Measurements from ENCODE around the gene DLG2. TPM values are rescaled to one million over a fixed set of nuclear protein-coding genes. Genes with fewer than 3 reads are reported as not detected.

DLG2 gene
- total and polyA plus RNA-seq, 4 donors = 0.30 to 5.5 (median 0.68) TPM

DNA sequence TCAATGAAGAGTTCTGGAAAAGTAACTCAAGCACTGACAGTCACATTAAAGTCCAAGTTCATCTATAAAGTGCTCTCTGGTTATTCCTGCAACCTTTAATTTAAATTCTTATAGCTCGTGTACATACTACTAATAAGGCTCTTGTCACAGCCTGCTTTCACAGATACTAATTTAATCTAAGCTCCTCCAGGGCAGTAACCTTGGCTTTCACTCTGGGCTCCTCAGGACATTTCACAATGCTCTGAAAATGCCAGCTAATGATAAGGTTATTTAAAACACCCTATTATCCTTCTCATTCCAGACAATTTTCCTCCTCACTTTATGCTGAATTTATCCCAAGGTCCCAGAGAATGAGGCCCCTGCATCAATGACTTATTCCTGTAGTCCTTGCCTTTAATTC is 2098.3 kb downstream of the DLG2 start:
- Histone ChIP-seq H3K36me3 (ENCODE audit: control insufficient read depth in 4 of 4, insufficient read depth in 3 of 4, low read depth in 1 of 4, low read length in 3 of 4) (no peaks in the 10 kb centered on the region), H3K9ac (ENCODE audit: low read depth in 1 of 2, low read length in 2 of 2) (no peak overlapping the region), H3K4me3 (ENCODE audit: low read depth in 1 of 3, low read length in 3 of 3) (no peak overlapping the region), H3K9me3 (ENCODE audit: control insufficient read depth in 4 of 4, low read length in 3 of 4) (no peaks in the 10 kb centered on the region), H3K27me3 (ENCODE audit: control insufficient read depth in 4 of 4, insufficient read depth in 4 of 4, low read length in 3 of 4) (no peaks in the 10 kb centered on the region), H3K27ac (ENCODE audit: low read depth in 1 of 2, low read length in 2 of 2) (no peak overlapping the region), H3K4me1 (ENCODE audit: control insufficient read depth in 4 of 4, insufficient read depth in 4 of 4, low read length in 3 of 4) (peaks cover 0 to 15% (median 3%) of the 10 kb centered on the region in 4 donors)
- DNase-seq (ENCODE audit: low spot score) = no peak
- TF ChIP-seq EGR1 (IDR thresholded peaks at IDR 0.05; ENCODE audit: low read depth in 2 of 2) (no peak), RAD21 (IDR thresholded peaks at IDR 0.05) (no peak), HNF4G (IDR thresholded peaks at IDR 0.05) (no peak), GABPA (IDR thresholded peaks at IDR 0.05 in 1 of 2, conservative IDR thresholded peaks at IDR 0.05 in 1 of 2) (no peak)
- TF ChIP-seq, protein P1, sequence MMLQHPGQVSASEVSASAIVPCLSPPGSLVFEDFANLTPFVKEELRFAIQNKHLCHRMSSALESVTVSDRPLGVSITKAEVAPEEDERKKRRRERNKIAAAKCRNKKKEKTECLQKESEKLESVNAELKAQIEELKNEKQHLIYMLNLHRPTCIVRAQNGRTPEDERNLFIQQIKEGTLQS (IDR thresholded peaks at IDR 0.05) = no peak
- TF ChIP-seq, protein P2, sequence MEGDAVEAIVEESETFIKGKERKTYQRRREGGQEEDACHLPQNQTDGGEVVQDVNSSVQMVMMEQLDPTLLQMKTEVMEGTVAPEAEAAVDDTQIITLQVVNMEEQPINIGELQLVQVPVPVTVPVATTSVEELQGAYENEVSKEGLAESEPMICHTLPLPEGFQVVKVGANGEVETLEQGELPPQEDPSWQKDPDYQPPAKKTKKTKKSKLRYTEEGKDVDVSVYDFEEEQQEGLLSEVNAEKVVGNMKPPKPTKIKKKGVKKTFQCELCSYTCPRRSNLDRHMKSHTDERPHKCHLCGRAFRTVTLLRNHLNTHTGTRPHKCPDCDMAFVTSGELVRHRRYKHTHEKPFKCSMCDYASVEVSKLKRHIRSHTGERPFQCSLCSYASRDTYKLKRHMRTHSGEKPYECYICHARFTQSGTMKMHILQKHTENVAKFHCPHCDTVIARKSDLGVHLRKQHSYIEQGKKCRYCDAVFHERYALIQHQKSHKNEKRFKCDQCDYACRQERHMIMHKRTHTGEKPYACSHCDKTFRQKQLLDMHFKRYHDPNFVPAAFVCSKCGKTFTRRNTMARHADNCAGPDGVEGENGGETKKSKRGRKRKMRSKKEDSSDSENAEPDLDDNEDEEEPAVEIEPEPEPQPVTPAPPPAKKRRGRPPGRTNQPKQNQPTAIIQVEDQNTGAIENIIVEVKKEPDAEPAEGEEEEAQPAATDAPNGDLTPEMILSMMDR (IDR thresholded peaks at IDR 0.05; ENCODE audit: low read depth, low read length, missing input control) = no peak
- WGBS = 65% methylated on average over 1 of the region's 1 CpG

DNA sequence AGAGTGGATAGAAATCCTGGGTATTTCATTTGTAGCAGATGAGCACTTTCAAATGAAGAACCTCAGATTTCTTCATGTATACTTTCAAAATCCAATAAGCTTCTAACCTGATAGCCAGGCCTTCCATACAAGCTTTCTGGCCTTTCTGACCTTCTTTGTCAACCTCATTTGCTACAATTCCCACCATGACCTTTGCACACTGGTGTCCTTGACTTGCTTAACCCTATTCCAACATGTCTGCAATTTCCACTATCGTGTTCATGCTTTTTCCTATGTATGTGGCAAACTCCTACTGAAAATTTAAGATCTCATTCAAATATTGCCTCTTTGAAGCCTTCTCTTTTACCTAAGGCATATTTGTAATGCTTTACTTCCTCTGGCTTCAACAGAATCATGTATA is 2098.9 kb downstream of the DLG2 start:
- H3K36me3 ChIP-seq (ENCODE audit: control insufficient read depth in 4 of 4, insufficient read depth in 3 of 4, low read depth in 1 of 4, low read length in 3 of 4) = no peaks in the 10 kb centered on the region
- H3K9ac ChIP-seq (ENCODE audit: low read depth in 1 of 2, low read length in 2 of 2) = no peak overlapping the region
- no peak overlapping the region for H3K27ac ChIP-seq (ENCODE audit: low read depth in 1 of 2, low read length in 2 of 2)
- H3K4me1 ChIP-seq (ENCODE audit: control insufficient read depth in 4 of 4, insufficient read depth in 4 of 4, low read length in 3 of 4) = peaks cover 0 to 15% (median 3%) of the 10 kb centered on the region in 4 donors
- no peaks in the 10 kb centered on the region for H3K27me3 ChIP-seq (ENCODE audit: control insufficient read depth in 4 of 4, insufficient read depth in 4 of 4, low read length in 3 of 4)
- WGBS = 60% methylated on average over 1 of the region's 1 CpG
- TF ChIP-seq RXRA (IDR thresholded peaks at IDR 0.05) (peak in 1 of 2 donors; percentile 58), HNF4A (conservative IDR thresholded peaks at IDR 0.05) (peak; percentile 25 to 59), NR2F2 (IDR thresholded peaks at IDR 0.05) (peak; percentile 28), SP1 (IDR thresholded peaks at IDR 0.05) (peak; percentile 26), FOXA2 (IDR thresholded peaks at IDR 0.05) (no peak)
- TF ChIP-seq, protein P3, sequence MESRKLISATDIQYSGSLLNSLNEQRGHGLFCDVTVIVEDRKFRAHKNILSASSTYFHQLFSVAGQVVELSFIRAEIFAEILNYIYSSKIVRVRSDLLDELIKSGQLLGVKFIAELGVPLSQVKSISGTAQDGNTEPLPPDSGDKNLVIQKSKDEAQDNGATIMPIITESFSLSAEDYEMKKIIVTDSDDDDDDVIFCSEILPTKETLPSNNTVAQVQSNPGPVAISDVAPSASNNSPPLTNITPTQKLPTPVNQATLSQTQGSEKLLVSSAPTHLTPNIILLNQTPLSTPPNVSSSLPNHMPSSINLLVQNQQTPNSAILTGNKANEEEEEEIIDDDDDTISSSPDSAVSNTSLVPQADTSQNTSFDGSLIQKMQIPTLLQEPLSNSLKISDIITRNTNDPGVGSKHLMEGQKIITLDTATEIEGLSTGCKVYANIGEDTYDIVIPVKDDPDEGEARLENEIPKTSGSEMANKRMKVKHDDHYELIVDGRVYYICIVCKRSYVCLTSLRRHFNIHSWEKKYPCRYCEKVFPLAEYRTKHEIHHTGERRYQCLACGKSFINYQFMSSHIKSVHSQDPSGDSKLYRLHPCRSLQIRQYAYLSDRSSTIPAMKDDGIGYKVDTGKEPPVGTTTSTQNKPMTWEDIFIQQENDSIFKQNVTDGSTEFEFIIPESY (IDR thresholded peaks at IDR 0.05) = no peak
- no peaks in the 10 kb centered on the region for H3K9me3 ChIP-seq (ENCODE audit: control insufficient read depth in 4 of 4, low read length in 3 of 4)
- DNase-seq (ENCODE audit: low spot score) = no peak
- no peak overlapping the region for H3K4me3 ChIP-seq (ENCODE audit: low read depth in 1 of 3, low read length in 3 of 3)

DNA sequence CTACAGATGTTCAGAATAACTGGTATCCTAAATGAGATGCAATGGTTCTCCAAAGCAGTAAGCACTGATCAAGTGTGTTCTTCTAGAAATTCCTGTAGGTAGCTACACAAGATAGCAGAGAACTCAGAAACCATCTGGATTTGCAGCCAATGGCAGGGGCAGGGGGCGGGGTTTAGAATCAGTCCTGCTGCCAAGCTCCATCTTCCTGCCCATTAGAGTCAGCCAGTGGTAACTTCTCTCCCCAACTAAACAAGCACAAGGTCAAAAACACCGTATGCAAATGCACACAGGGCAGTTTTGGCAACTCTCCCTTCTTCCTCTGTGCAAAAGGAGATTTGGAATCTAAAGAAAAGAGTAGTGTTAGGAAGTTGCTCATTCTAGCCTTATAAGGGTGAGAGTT is 2103.5 kb downstream of the DLG2 start:
- peaks cover 0 to 18% (median 3%) of the 10 kb centered on the region in 4 donors for H3K4me1 ChIP-seq (ENCODE audit: control insufficient read depth in 4 of 4, insufficient read depth in 4 of 4, low read length in 3 of 4)
- H3K27me3 ChIP-seq (ENCODE audit: control insufficient read depth in 4 of 4, insufficient read depth in 4 of 4, low read length in 3 of 4) = no peaks in the 10 kb centered on the region
- H3K9me3 ChIP-seq (ENCODE audit: control insufficient read depth in 4 of 4, low read length in 3 of 4) = peaks cover 0 to 2% (median 0%) of the 10 kb centered on the region in 4 donors
- no peak overlapping the region for H3K9ac ChIP-seq (ENCODE audit: low read depth in 1 of 2, low read length in 2 of 2)
- peak in 1 of 2 donors; percentile 16 for TF ChIP-seq RXRA (IDR thresholded peaks at IDR 0.05)
- TF ChIP-seq, protein P4, sequence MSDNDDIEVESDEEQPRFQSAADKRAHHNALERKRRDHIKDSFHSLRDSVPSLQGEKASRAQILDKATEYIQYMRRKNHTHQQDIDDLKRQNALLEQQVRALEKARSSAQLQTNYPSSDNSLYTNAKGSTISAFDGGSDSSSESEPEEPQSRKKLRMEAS (IDR thresholded peaks at IDR 0.05) = no peak
- TF ChIP-seq TAF1 (conservative IDR thresholded peaks at IDR 0.05) = no peak
- no peak for TF ChIP-seq RAD21 (IDR thresholded peaks at IDR 0.05)
- TF ChIP-seq SP1 (IDR thresholded peaks at IDR 0.05) = no peak
- no peak for TF ChIP-seq HNF4A (conservative IDR thresholded peaks at IDR 0.05)
- no peak for TF ChIP-seq HNF4G (IDR thresholded peaks at IDR 0.05)
- TF ChIP-seq, protein P5, sequence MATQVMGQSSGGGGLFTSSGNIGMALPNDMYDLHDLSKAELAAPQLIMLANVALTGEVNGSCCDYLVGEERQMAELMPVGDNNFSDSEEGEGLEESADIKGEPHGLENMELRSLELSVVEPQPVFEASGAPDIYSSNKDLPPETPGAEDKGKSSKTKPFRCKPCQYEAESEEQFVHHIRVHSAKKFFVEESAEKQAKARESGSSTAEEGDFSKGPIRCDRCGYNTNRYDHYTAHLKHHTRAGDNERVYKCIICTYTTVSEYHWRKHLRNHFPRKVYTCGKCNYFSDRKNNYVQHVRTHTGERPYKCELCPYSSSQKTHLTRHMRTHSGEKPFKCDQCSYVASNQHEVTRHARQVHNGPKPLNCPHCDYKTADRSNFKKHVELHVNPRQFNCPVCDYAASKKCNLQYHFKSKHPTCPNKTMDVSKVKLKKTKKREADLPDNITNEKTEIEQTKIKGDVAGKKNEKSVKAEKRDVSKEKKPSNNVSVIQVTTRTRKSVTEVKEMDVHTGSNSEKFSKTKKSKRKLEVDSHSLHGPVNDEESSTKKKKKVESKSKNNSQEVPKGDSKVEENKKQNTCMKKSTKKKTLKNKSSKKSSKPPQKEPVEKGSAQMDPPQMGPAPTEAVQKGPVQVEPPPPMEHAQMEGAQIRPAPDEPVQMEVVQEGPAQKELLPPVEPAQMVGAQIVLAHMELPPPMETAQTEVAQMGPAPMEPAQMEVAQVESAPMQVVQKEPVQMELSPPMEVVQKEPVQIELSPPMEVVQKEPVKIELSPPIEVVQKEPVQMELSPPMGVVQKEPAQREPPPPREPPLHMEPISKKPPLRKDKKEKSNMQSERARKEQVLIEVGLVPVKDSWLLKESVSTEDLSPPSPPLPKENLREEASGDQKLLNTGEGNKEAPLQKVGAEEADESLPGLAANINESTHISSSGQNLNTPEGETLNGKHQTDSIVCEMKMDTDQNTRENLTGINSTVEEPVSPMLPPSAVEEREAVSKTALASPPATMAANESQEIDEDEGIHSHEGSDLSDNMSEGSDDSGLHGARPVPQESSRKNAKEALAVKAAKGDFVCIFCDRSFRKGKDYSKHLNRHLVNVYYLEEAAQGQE (IDR thresholded peaks at IDR 0.05) = no peak
- no peak for TF ChIP-seq NR2F2 (IDR thresholded peaks at IDR 0.05)
- H3K4me3 ChIP-seq (ENCODE audit: low read depth in 1 of 3, low read length in 3 of 3) = no peak overlapping the region
- no peak for DNase-seq (ENCODE audit: low spot score)
- no peaks in the 10 kb centered on the region for H3K36me3 ChIP-seq (ENCODE audit: control insufficient read depth in 4 of 4, insufficient read depth in 3 of 4, low read depth in 1 of 4, low read length in 3 of 4)
- 49% methylated on average over 2 of the region's 2 CpGs for WGBS
- no peak overlapping the region for H3K27ac ChIP-seq (ENCODE audit: low read depth in 1 of 2, low read length in 2 of 2)
